Measurements from ENCODE around the gene FZD7. TPM values are rescaled to one million over a fixed set of nuclear protein-coding genes. Genes with fewer than 3 reads are reported as not detected.
A peak's percentile ranks its signal among the peaks of the same experiment; 100 is the strongest.

Gene FZD7
- total and polyA plus RNA-seq, 2 donors (not counting 1 experiment from before 2014, with no cell fraction given), result 39.1 to 44.4 TPM

DNA sequence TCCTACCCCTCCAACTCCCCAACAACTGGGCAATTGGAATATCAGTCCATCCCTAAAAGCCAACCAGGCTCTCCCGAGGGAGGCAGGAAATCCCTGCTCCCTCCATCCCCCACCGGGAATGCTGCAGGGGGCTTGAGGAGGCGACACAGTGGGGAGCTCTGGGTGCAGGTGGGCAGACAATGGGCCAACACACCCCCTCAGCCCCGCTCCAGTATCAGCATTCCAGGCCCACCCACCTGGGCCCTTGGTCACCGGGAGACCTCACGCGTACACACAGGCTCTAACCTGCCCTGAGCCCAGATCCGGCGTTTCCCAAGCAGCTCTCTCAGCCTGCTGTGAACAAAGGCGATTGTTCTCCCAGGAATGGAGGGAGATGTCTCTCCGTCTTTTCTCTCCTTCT is 37.6 kb upstream of the FZD7 start:
- no peak for TF ChIP-seq EZH2 (IDR thresholded peaks at IDR 0.05; ENCODE audit: low read length, missing control alignments)
- TF ChIP-seq, protein P1, sequence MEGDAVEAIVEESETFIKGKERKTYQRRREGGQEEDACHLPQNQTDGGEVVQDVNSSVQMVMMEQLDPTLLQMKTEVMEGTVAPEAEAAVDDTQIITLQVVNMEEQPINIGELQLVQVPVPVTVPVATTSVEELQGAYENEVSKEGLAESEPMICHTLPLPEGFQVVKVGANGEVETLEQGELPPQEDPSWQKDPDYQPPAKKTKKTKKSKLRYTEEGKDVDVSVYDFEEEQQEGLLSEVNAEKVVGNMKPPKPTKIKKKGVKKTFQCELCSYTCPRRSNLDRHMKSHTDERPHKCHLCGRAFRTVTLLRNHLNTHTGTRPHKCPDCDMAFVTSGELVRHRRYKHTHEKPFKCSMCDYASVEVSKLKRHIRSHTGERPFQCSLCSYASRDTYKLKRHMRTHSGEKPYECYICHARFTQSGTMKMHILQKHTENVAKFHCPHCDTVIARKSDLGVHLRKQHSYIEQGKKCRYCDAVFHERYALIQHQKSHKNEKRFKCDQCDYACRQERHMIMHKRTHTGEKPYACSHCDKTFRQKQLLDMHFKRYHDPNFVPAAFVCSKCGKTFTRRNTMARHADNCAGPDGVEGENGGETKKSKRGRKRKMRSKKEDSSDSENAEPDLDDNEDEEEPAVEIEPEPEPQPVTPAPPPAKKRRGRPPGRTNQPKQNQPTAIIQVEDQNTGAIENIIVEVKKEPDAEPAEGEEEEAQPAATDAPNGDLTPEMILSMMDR (conservative IDR thresholded peaks at IDR 0.05 in 1 of 2, IDR thresholded peaks at IDR 0.05 in 1 of 2; ENCODE audit: low read depth in 1 of 2, low read length in 2 of 2), result no peak
- Histone ChIP-seq H3K36me3 (ENCODE audit: control insufficient read depth, insufficient read depth, low read length) (no peaks in the 10 kb centered on the region), H4K20me1 (ENCODE audit: control insufficient read depth, extremely low read depth, insufficient read depth, low read length) (no peaks in the 10 kb centered on the region), H3K4me3 (replicated peaks in 1 of 4; ENCODE audit: control extremely low read depth in 1 of 4, insufficient read depth in 1 of 4, low read depth in 3 of 4, low read length in 4 of 4) (no peak overlapping the region), H3K27ac (ENCODE audit: insufficient read depth, low read length) (no peak overlapping the region), H3K4me1 (ENCODE audit: control insufficient read depth, extremely low read depth, insufficient read depth, low read length) (no peaks in the 10 kb centered on the region), H3K4me2 (ENCODE audit: extremely low read depth, insufficient read depth, low read length) (no peak overlapping the region), H3K9me3 (ENCODE audit: control insufficient read depth, insufficient read depth, low read depth, low read length) (no peaks in the 10 kb centered on the region), H3K27me3 (ENCODE audit: control insufficient read depth, insufficient read depth, low read length) (no peaks in the 10 kb centered on the region), H2AFZ (ENCODE audit: low read length) (no peak overlapping the region), H3K9ac (ENCODE audit: insufficient read depth, low read length) (no peak overlapping the region), H3K79me2 (ENCODE audit: control insufficient read depth, insufficient read depth, low read length) (no peaks in the 10 kb centered on the region)
- DNase-seq (ENCODE audit: low read depth in 2 of 2), result no peak

DNA sequence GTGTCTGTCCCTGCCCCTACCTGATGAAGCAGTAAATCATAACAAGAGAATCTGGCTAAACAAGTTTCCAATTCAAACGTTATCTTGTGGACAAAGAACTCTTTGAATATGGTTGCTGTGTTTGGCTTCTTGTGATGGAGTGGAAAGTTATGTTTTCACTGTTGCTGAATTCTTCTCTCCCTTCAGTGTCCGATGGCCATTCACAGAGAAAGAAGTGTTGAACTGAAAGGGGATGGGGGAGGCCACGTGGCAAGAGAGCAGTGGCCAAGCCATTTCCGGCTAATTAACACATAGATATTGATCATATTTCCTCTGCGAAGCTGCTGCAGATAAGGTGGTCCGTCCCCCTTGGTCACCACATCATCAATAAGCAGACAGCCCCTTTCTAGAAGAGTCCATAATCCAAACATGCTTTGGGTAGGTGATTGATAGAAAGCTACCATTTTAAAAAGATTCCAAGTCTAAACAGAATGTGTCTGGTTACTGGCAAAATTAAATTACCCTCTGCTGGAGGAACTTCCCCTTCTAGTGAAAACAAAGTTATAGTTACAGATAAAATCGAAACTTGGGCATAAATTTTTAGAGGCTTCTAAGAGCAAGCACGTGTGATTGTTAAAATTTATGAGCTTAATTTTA is 36.9 kb upstream of the FZD7 start:
- no peak overlapping the region for H2AFZ ChIP-seq (ENCODE audit: low read length)

DNA sequence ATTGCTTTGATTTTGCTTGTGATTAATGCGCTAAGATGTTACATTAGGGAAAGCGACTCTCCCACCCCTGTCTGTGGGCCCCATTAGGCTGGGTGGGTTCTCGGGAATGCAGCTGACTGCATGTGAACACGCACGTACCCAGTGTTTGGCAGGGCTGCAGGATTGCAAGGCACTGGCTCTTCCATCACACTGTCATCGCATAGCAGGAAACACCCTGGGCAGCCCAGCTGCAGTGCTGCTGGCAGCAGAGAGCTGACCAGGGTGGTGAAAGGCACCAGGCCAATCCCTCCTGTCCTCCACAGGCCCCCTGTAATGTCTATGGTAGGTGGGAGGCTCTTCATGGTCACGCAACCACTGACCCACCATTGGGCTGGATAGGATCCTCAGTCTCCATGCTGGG is 34.4 kb upstream of the FZD7 start:
- Histone ChIP-seq H3K27me3 (ENCODE audit: control insufficient read depth, insufficient read depth, low read length) (no peaks in the 10 kb centered on the region), H3K36me3 (ENCODE audit: control insufficient read depth, insufficient read depth, low read length) (no peaks in the 10 kb centered on the region), H3K4me1 (ENCODE audit: control insufficient read depth, extremely low read depth, insufficient read depth, low read length) (no peaks in the 10 kb centered on the region), H2AFZ (ENCODE audit: low read length) (no peak overlapping the region), H3K79me2 (ENCODE audit: control insufficient read depth, insufficient read depth, low read length) (no peaks in the 10 kb centered on the region), H3K27ac (ENCODE audit: insufficient read depth, low read length) (no peak overlapping the region), H3K4me3 (replicated peaks in 1 of 4; ENCODE audit: control extremely low read depth in 1 of 4, insufficient read depth in 1 of 4, low read depth in 3 of 4, low read length in 4 of 4) (no peak overlapping the region), H3K9ac (ENCODE audit: insufficient read depth, low read length) (no peak overlapping the region), H3K9me3 (ENCODE audit: control insufficient read depth, insufficient read depth, low read depth, low read length) (no peaks in the 10 kb centered on the region), H4K20me1 (ENCODE audit: control insufficient read depth, extremely low read depth, insufficient read depth, low read length) (no peaks in the 10 kb centered on the region), H3K4me2 (ENCODE audit: extremely low read depth, insufficient read depth, low read length) (no peak overlapping the region)
- TF ChIP-seq EZH2 (IDR thresholded peaks at IDR 0.05; ENCODE audit: low read length, missing control alignments), result no peak
- TF ChIP-seq, protein P1 (conservative IDR thresholded peaks at IDR 0.05 in 1 of 2, IDR thresholded peaks at IDR 0.05 in 1 of 2; ENCODE audit: low read depth in 1 of 2, low read length in 2 of 2), result no peak
- DNase-seq (ENCODE audit: low read depth in 2 of 2), result peak in 1 of 2 donors; percentile 57

More for the DNA sequence above, 36.9 kb upstream of the FZD7 start:
- Histone ChIP-seq H3K4me2 (ENCODE audit: extremely low read depth, insufficient read depth, low read length) (no peak overlapping the region), H3K36me3 (ENCODE audit: control insufficient read depth, insufficient read depth, low read length) (no peaks in the 10 kb centered on the region), H3K79me2 (ENCODE audit: control insufficient read depth, insufficient read depth, low read length) (no peaks in the 10 kb centered on the region), H3K4me3 (replicated peaks in 1 of 4; ENCODE audit: control extremely low read depth in 1 of 4, insufficient read depth in 1 of 4, low read depth in 3 of 4, low read length in 4 of 4) (no peak overlapping the region), H3K27me3 (ENCODE audit: control insufficient read depth, insufficient read depth, low read length) (no peaks in the 10 kb centered on the region), H3K27ac (ENCODE audit: insufficient read depth, low read length) (no peak overlapping the region), H3K9me3 (ENCODE audit: control insufficient read depth, insufficient read depth, low read depth, low read length) (no peaks in the 10 kb centered on the region), H3K9ac (ENCODE audit: insufficient read depth, low read length) (no peak overlapping the region), H4K20me1 (ENCODE audit: control insufficient read depth, extremely low read depth, insufficient read depth, low read length) (no peaks in the 10 kb centered on the region), H3K4me1 (ENCODE audit: control insufficient read depth, extremely low read depth, insufficient read depth, low read length) (no peaks in the 10 kb centered on the region)
- TF ChIP-seq, protein P1 (conservative IDR thresholded peaks at IDR 0.05 in 1 of 2, IDR thresholded peaks at IDR 0.05 in 1 of 2; ENCODE audit: low read depth in 1 of 2, low read length in 2 of 2), result no peak
- no peak for TF ChIP-seq EZH2 (IDR thresholded peaks at IDR 0.05; ENCODE audit: low read length, missing control alignments)
- no peak for DNase-seq (ENCODE audit: low read depth in 2 of 2)
